Right lobe of liver (tissue), 4 donors: ENCODE data around the gene ASGR1.

Experiments
- POLR2A ChIP-seq: fragments of 450-650 bp; IDR thresholded peaks from one replicate; pipeline ENCODE4 v1.6.1; 2017; ENCODE audit warnings: antibody characterized with exemption, mild to moderate bottlenecking
- TF ChIP-seq, protein P1 (sequence below), 4 donors: fragments of 200-600 bp in 3 of 4; fragments of 450-650 bp in 1 of 4; IDR thresholded peaks; one replicate each; pipeline versions ENCODE4 v1.5.1 to v1.8.0; 2016 to 2022; ENCODE audit warnings: antibody characterized with exemption in 4 of 4, mild to moderate bottlenecking in 2 of 4
- donor health status: DM: no; HTN: no; CAD: no.
- donor health status: DM: no; HTN: no; CAD: no.
- donor health status: DM: no; HTN: yes; CAD: no.

GRCh38 chr17:7208754-7209460 is 29.7 kb upstream of the ASGR1 start:
- TF ChIP-seq, protein P1, sequence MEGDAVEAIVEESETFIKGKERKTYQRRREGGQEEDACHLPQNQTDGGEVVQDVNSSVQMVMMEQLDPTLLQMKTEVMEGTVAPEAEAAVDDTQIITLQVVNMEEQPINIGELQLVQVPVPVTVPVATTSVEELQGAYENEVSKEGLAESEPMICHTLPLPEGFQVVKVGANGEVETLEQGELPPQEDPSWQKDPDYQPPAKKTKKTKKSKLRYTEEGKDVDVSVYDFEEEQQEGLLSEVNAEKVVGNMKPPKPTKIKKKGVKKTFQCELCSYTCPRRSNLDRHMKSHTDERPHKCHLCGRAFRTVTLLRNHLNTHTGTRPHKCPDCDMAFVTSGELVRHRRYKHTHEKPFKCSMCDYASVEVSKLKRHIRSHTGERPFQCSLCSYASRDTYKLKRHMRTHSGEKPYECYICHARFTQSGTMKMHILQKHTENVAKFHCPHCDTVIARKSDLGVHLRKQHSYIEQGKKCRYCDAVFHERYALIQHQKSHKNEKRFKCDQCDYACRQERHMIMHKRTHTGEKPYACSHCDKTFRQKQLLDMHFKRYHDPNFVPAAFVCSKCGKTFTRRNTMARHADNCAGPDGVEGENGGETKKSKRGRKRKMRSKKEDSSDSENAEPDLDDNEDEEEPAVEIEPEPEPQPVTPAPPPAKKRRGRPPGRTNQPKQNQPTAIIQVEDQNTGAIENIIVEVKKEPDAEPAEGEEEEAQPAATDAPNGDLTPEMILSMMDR (IDR thresholded peaks at IDR 0.05) = no peak
- no peak for TF ChIP-seq POLR2A
